ENCODE results near the gene MPRIP. TPM values are rescaled to one million over a fixed set of nuclear protein-coding genes. Genes with fewer than 3 reads are reported as not detected.
A peak's percentile ranks its signal among the peaks of the same experiment; 100 is the strongest.

MPRIP gene
- total and polyA plus RNA-seq, 2 of the 13 experiments (the other 11 are each of a cell fraction or from before 2014, with no cell fraction given): 50.2 to 52.4 TPM

DNA sequence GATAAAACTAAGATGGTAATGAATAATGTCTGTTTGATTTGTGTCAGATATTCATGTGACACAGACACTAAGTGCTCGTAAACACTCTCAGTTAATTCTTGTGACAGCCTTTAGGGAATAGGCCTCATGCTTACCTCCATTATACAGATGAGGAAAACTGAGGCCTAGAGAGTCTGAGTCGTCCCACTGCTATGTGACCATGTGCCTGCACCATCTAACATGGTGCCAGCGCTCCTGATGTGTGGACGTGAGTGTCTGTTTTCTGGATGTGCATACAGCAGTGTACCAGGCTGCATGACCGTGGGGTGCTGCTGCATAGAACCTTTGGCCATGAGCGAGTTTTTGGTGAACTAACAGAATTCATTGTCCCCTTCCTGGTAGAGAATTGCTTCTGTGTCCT lies 61.8 kb downstream of the MPRIP start (continued):
- TF ChIP-seq, protein P1, sequence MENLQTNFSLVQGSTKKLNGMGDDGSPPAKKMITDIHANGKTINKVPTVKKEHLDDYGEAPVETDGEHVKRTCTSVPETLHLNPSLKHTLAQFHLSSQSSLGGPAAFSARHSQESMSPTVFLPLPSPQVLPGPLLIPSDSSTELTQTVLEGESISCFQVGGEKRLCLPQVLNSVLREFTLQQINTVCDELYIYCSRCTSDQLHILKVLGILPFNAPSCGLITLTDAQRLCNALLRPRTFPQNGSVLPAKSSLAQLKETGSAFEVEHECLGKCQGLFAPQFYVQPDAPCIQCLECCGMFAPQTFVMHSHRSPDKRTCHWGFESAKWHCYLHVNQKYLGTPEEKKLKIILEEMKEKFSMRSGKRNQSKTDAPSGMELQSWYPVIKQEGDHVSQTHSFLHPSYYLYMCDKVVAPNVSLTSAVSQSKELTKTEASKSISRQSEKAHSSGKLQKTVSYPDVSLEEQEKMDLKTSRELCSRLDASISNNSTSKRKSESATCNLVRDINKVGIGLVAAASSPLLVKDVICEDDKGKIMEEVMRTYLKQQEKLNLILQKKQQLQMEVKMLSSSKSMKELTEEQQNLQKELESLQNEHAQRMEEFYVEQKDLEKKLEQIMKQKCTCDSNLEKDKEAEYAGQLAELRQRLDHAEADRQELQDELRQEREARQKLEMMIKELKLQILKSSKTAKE (CRISPR knock-in tag; IDR thresholded peaks at IDR 0.05; ENCODE audit: borderline replicate concordance): no peak
- TF ChIP-seq ZNF652 (CRISPR knock-in tag; IDR thresholded peaks at IDR 0.05; ENCODE audit: borderline replicate concordance, low read depth) (no peak), CHCHD3 (CRISPR knock-in tag; IDR thresholded peaks at IDR 0.05) (no peak), ZMYM3 (CRISPR knock-in tag; IDR thresholded peaks at IDR 0.05) (peak; percentile 54; the same call in 1 of the 2 replicates), ZNF562 (CRISPR knock-in tag; IDR thresholded peaks at IDR 0.05; ENCODE audit: borderline replicate concordance) (no peak), ZNF501 (CRISPR knock-in tag; IDR thresholded peaks at IDR 0.05) (no peak), ADNP (CRISPR knock-in tag; IDR thresholded peaks at IDR 0.05) (0 out of 2 replicates have a peak, but pooled peaks have one; percentile 16), ZNF557 (CRISPR knock-in tag; IDR thresholded peaks at IDR 0.05) (no peak), ZSCAN21 (CRISPR knock-in tag; IDR thresholded peaks at IDR 0.05; ENCODE audit: borderline replicate concordance) (no peak), ZNF629 (CRISPR knock-in tag; conservative IDR thresholded peaks at IDR 0.05) (peak; percentile 88)
- TF ChIP-seq, protein P2, sequence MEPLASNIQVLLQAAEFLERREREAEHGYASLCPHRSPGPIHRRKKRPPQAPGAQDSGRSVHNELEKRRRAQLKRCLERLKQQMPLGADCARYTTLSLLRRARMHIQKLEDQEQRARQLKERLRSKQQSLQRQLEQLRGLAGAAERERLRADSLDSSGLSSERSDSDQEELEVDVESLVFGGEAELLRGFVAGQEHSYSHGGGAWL (CRISPR knock-in tag; IDR thresholded peaks at IDR 0.05): no peak

DNA sequence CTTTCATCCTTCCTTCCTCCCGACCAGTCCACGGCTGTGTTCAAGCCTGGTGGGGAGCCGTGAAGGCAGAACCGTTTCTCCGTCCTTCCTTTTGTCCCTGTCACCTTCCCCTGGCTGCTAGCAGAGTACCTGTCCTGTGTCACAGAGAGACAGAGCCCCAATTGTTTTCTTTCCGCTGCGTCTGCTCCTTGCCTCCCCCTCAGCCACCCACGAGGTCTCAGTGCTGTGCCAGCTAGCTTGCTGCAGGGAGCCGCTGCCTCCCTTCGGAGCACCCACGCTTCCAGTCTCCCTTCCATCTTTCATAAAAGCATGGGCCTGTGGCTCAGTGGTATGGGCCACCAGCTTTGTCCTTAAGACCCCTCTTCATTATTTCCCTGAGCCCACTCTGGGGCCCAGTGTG lies 62.2 kb downstream of the MPRIP start:
- H3K4me1 ChIP-seq (ENCODE audit: insufficient read depth, low read length): peaks cover 31% of the 10 kb centered on the region
- no peak overlapping the region for H3K27ac ChIP-seq (ENCODE audit: extremely low read length, insufficient read depth, low read length)
- no peaks in the 10 kb centered on the region for H4K20me1 ChIP-seq (ENCODE audit: insufficient read depth, low read length)
- FAIRE-seq (no peak), DNase-seq (ENCODE audit: low spot score) (no peak), ATAC-seq (no peak)
- H3K9ac ChIP-seq (ENCODE audit: insufficient read depth, low read depth, low read length): no peak overlapping the region
- no peaks in the 10 kb centered on the region for H3K27me3 ChIP-seq (ENCODE audit: control insufficient read depth in 1 of 2, insufficient read depth in 2 of 2, low read length in 2 of 2)
- no peak overlapping the region for H3K4me2 ChIP-seq (ENCODE audit: low read depth, low read length)
- BruUV-seq (replicated peaks): no TSS peak
- H2AFZ ChIP-seq (ENCODE audit: low read length): no peak overlapping the region
- no peak overlapping the region for H3K4me3 ChIP-seq (replicated peaks in 1 of 3; ENCODE audit: insufficient read depth in 1 of 3, low read depth in 2 of 3, low read length in 3 of 3)
- ChIA-PET CTCF (ENCODE audit: low intra/inter-chr PET ratio, low total read pairs) (no interaction called here), POLR2A (no interaction called here)
- H3K79me2 ChIP-seq (ENCODE audit: insufficient read depth, low read length): no peaks in the 10 kb centered on the region
- H3K36me3 ChIP-seq (replicated peaks in 1 of 2; ENCODE audit: control insufficient read depth in 1 of 2, insufficient read depth in 2 of 2, low read length in 2 of 2): 0 out of 5 replicates have a peak, but pooled peaks cover 0 to 1% of the 10 kb centered on the region in 2 experiments
- 96% methylated on average over 11 of the region's 11 CpGs for WGBS (ENCODE audit: low lambda C conversion rate)
- in situ Hi-C loops (cut with HindIII; ENCODE audit: extremely low pct_ligation_motif_present, low pct_unique_long_range_greater_than_20kb) (no loop called here), intact Hi-C loops (cut with micrococcal nuclease; ENCODE audit: unreplicated experiment) (no loop called here)
- no peaks in the 10 kb centered on the region for H3K9me3 ChIP-seq (ENCODE audit: low read length)
- TF ChIP-seq CREB1 (IDR thresholded peaks at IDR 0.05): no peak
- TF ChIP-seq CREB1 (CRISPR knock-in tag; IDR thresholded peaks at IDR 0.05): no peak
- TF ChIP-seq NR1H2 (CRISPR knock-in tag; IDR thresholded peaks at IDR 0.05; ENCODE audit: borderline replicate concordance, low read depth): no peak
- TF ChIP-seq, protein P3, sequence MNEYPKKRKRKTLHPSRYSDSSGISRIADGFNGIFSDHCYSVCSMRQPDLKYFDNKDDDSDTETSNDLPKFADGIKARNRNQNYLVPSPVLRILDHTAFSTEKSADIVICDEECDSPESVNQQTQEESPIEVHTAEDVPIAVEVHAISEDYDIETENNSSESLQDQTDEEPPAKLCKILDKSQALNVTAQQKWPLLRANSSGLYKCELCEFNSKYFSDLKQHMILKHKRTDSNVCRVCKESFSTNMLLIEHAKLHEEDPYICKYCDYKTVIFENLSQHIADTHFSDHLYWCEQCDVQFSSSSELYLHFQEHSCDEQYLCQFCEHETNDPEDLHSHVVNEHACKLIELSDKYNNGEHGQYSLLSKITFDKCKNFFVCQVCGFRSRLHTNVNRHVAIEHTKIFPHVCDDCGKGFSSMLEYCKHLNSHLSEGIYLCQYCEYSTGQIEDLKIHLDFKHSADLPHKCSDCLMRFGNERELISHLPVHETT (CRISPR knock-in tag; conservative IDR thresholded peaks at IDR 0.05): no peak
- TF ChIP-seq ZNF569 (CRISPR knock-in tag; IDR thresholded peaks at IDR 0.05; ENCODE audit: borderline replicate concordance): no peak
- TF ChIP-seq, protein P4, sequence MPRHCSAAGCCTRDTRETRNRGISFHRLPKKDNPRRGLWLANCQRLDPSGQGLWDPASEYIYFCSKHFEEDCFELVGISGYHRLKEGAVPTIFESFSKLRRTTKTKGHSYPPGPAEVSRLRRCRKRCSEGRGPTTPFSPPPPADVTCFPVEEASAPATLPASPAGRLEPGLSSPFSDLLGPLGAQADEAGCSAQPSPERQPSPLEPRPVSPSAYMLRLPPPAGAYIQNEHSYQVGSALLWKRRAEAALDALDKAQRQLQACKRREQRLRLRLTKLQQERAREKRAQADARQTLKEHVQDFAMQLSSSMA (CRISPR knock-in tag; IDR thresholded peaks at IDR 0.05): no peak
- no peak for TF ChIP-seq ZSCAN9 (CRISPR knock-in tag; IDR thresholded peaks at IDR 0.05; ENCODE audit: borderline replicate concordance)
- TF ChIP-seq SP2 (CRISPR knock-in tag; IDR thresholded peaks at IDR 0.05): no peak
- no peak for TF ChIP-seq KMT2A (CRISPR knock-in tag; IDR thresholded peaks at IDR 0.05)
